ENCODE results near the gene KEAP1.
"Not testable (repeated sequence)": the region's sequence is repeated elsewhere in the genome, so short reads cannot be mapped to it uniquely, and the experiment has no call there.

The KEAP1 gene

GRCh38 chr19:10461047-10461949, 41.9 kb downstream of the KEAP1 start:
- TF ChIP-seq POLR2A (IDR thresholded peaks at IDR 0.05; ENCODE audit: low read length) (no peak), GATA1 (IDR thresholded peaks at IDR 0.05; ENCODE audit: low read depth, low read length) (no peak)
- peak; percentile 94 to 95 for DNase-seq

GRCh38 chr19:10460714-10461046, 42.5 kb downstream of the KEAP1 start:
- TF ChIP-seq POLR2A (IDR thresholded peaks at IDR 0.05; ENCODE audit: low read length) (no peak), GATA1 (IDR thresholded peaks at IDR 0.05; ENCODE audit: low read depth, low read length) (no peak)
- no peak for DNase-seq

- not testable (repeated sequence) for DNase-seq
These were observed 44.4 kb downstream of the KEAP1 start for GRCh38 chr19:10458733-10459132.

GRCh38 chr19:10454267-10454666, 48.9 kb downstream of the KEAP1 start:
- DNase-seq, result peak in 1 of 2 experiments; percentile 36
- TF ChIP-seq POLR2A (IDR thresholded peaks at IDR 0.05; ENCODE audit: low read length), result no peak
- no peak for TF ChIP-seq GATA1 (IDR thresholded peaks at IDR 0.05; ENCODE audit: low read depth, low read length)

GRCh38 chr19:10453852-10454251, 49.3 kb downstream of the KEAP1 start:
- DNase-seq, result no peak
- TF ChIP-seq GATA1 (IDR thresholded peaks at IDR 0.05; ENCODE audit: low read depth, low read length) (no peak), POLR2A (IDR thresholded peaks at IDR 0.05; ENCODE audit: low read length) (no peak)

GRCh38 chr19:10452726-10453618, 50.2 kb downstream of the KEAP1 start:
- no peak for TF ChIP-seq POLR2A (IDR thresholded peaks at IDR 0.05; ENCODE audit: low read length)
- TF ChIP-seq GATA1 (IDR thresholded peaks at IDR 0.05; ENCODE audit: low read depth, low read length), result no peak
- no peak for DNase-seq

GRCh38 chr19:10450853-10451609, 52.1 kb downstream of the KEAP1 start:
- peak; percentile 68 to 88 for DNase-seq

GRCh38 chr19:10450191-10450852, 52.8 kb downstream of the KEAP1 start:
- TF ChIP-seq GATA1 (IDR thresholded peaks at IDR 0.05; ENCODE audit: low read depth, low read length) (no peak), POLR2A (IDR thresholded peaks at IDR 0.05; ENCODE audit: low read length) (no peak)
- no peak for DNase-seq

More at GRCh38 chr19:10450853-10451609, 52.1 kb downstream of the KEAP1 start:
- TF ChIP-seq GATA1 (IDR thresholded peaks at IDR 0.05; ENCODE audit: low read depth, low read length) (no peak), POLR2A (IDR thresholded peaks at IDR 0.05; ENCODE audit: low read length) (no peak)

GRCh38 chr19:10449037-10449436, 54.1 kb downstream of the KEAP1 start:
- TF ChIP-seq POLR2A (IDR thresholded peaks at IDR 0.05; ENCODE audit: low read length) (no peak), GATA1 (IDR thresholded peaks at IDR 0.05; ENCODE audit: low read depth, low read length) (no peak)
- DNase-seq, result no peak

GRCh38 chr19:10442698-10443097, 60.5 kb downstream of the KEAP1 start:
- TF ChIP-seq GATA1 (IDR thresholded peaks at IDR 0.05; ENCODE audit: low read depth, low read length) (no peak), POLR2A (IDR thresholded peaks at IDR 0.05; ENCODE audit: low read length) (no peak)
- no peak for DNase-seq

GRCh38 chr19:10439588-10439987, 63.6 kb downstream of the KEAP1 start:
- TF ChIP-seq GATA1 (IDR thresholded peaks at IDR 0.05; ENCODE audit: low read depth, low read length), result no peak
- TF ChIP-seq POLR2A (IDR thresholded peaks at IDR 0.05; ENCODE audit: low read length), result no peak
- DNase-seq, result no peak
